NCI-H1436 (cell line): ENCODE results near the gene AGER.
"Not testable (repeated sequence)": the region's sequence is repeated elsewhere in the genome, so short reads cannot be mapped to it uniquely, and the experiment has no call there.

Source experiments
- DNase-seq: peaks from one replicate; lab custom pipeline; 2025; lab: John Stamatoyannopoulos, UW

Gene AGER

GRCh38 chr6:32148289-32149091 is 35.6 kb downstream of the AGER start:
- DNase-seq, result no peak

GRCh38 chr6:32147401-32148132 is 36.5 kb downstream of the AGER start:
- DNase-seq, result no peak

DNA sequence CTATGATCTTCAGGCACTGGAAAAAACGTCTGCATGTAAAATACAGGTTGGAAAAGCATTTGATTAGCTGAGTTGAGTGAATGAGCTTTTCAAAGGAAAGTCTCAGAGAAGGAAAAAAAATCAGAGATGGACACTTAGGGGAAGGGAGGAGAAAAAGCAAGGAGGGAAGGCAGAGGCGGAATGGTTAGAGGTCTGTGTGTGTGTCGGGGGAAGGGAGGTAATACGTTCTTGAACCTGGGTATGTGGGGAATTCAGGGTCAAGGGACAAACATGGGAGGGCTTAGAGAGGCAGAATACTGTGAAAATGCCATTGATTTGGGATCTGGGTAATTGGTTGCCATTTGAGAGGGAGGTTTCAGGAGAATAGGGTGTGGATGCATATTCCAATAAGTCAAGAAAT is 37.4 kb downstream of the AGER start:
- DNase-seq, result no peak

- no peak for DNase-seq
These were observed 37.8 kb downstream of the AGER start for GRCh38 chr6:32146287-32146686.

DNA sequence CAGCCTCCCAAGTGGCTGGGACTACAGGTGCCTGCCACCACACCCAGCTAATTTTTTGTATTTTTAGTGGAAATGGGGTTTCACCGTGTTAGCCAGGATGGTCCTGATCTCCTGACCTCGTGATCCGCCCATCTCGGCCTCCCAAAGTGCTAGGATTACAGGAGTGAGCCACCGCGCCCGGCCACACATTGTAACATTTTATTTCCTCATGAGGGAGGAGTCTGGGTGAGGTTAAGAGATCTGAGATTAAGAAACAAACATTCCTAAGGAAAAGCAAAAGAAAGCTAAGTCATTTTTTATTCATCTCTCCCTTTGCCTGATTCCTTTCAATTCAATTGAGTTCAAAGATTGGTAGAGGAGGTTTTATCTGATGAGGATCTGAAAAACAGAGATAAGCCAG is 39.8 kb downstream of the AGER start:
- DNase-seq, result not testable (repeated sequence)

- no peak for DNase-seq
These were observed 43.5 kb downstream of the AGER start for GRCh38 chr6:32140420-32141046.

DNA sequence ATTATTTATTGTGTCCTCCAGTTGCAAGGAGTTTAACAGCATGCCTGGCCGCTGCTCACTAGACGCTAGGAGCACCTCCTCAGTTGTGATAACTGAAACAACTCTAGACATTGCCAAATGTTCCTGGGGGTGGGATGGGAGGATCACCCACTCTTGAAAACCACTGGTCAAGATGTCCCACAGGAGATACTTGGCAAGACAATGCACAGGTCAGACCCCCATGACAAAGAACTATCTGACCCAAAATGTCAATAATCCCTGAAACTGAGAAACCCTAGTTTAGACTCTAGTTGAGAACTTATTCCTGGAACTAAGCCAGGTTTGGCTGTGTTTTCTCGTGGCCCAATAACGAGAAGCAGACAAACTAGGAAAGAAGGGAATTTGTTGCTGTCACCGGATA is 44.5 kb downstream of the AGER start:
- DNase-seq, result no peak

- DNase-seq, result no peak
These were observed 46.6 kb downstream of the AGER start for GRCh38 chr6:32137454-32137853.

- DNase-seq, result no peak
These were observed 50.3 kb downstream of the AGER start for GRCh38 chr6:32133786-32134185.

DNA sequence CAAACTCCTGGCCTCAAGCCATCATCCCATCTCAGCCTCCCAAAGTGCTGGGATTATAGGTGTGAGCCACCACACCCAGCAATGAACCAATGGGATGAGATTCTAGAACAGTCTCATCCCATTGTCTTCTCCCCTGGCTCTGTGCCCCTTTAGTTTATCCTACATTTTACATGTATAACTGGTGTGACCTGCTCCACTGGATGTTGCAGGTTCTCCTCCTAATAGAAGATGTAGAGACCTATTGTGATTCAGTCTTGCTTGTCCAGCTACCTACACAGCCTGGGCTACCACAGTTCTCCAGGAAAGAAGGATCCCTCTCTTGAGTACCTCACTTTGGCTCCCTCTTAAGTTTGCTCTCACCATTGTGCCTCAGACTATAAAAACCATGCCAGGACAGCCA is 51.9 kb downstream of the AGER start:
- no peak for DNase-seq

DNA sequence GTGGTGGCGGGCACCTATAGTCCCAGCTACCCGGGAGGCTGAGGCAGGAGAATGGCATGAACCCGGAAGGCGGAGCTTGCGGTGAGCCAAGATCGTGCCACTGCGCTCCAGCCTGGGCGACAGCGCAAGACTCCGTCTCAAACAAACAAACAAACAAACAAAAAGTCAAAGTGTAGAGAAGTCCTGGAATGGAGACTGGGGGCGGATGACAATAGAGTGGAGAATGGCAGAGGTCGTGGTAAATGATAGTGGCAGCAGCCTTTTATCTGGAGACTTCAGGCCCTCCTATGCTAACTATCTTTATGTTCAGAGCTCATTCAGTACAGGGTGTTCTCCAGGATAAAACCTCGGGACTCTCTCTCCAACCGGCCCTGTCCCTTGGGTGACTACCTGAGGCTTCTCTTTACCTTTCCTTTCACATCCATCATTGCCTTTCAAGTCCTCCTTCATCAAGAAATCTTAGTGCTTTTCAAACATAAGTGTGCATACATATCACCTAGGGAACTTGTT is 52.6 kb downstream of the AGER start:
- no peak for DNase-seq
